GM23338 (cell line): ENCODE results near the gene IPPK.

Experiments
- EZH2 ChIP-seq: fragments of 200-600 bp; sonication (generic); IDR thresholded peaks from one replicate; pipeline ENCODE4 v1.8.0; 2017; ENCODE audit warnings: antibody characterized with exemption, mild to moderate bottlenecking, low read depth; ENCODE audit not compliant: unreplicated experiment
- TF ChIP-seq, protein P1 (sequence below), 2 experiments: fragments of 200-600 bp in 1 of 2; sonication (generic) in 1 of 2; conservative IDR thresholded peaks; 2 replicates each; pipeline versions ENCODE4 v1.5.1 to v1.6.1; 2016 to 2017; ENCODE audit warnings: antibody characterized with exemption in 2 of 2, low read depth in 2 of 2, mild to moderate bottlenecking in 2 of 2, moderate library complexity in 1 of 2

DNA sequence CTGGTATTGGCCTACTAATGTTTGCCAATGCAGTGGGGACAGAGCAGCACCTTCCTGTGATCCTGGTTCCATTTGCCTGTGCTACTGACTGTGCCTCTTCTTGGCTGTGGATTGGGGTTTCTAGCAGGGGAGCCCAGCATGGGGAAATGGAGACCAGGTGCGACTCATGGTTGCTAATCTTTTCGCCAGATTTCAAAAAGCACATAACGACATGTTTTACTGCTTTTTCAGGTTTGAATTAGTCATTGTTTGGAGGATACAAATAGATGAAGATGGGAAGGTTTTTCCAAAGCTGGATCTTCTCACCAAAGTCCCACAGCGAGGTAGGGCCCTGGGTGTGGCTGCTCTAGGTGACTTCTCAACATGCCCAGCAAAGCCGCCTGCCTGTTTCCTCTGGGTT lies 57.6 kb downstream of the IPPK start:
- TF ChIP-seq, protein P1, sequence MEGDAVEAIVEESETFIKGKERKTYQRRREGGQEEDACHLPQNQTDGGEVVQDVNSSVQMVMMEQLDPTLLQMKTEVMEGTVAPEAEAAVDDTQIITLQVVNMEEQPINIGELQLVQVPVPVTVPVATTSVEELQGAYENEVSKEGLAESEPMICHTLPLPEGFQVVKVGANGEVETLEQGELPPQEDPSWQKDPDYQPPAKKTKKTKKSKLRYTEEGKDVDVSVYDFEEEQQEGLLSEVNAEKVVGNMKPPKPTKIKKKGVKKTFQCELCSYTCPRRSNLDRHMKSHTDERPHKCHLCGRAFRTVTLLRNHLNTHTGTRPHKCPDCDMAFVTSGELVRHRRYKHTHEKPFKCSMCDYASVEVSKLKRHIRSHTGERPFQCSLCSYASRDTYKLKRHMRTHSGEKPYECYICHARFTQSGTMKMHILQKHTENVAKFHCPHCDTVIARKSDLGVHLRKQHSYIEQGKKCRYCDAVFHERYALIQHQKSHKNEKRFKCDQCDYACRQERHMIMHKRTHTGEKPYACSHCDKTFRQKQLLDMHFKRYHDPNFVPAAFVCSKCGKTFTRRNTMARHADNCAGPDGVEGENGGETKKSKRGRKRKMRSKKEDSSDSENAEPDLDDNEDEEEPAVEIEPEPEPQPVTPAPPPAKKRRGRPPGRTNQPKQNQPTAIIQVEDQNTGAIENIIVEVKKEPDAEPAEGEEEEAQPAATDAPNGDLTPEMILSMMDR (conservative IDR thresholded peaks at IDR 0.05; ENCODE audit: low read depth in 2 of 2): no peak
- TF ChIP-seq EZH2: no peak
